ENCODE results near the gene SYNE2.

SYNE2 gene

GRCh38 chr14:63875311-63875710 is 22.5 kb downstream of the SYNE2 start:
- no peak overlapping the region for H3K9ac ChIP-seq (ENCODE audit: low read length)
- H3K27ac ChIP-seq (ENCODE audit: low read length) = no peak overlapping the region
- H3K27me3 ChIP-seq (ENCODE audit: control insufficient read depth, insufficient read depth, low read length) = no peaks in the 10 kb centered on the region
- H3K4me3 ChIP-seq (ENCODE audit: low read length) = no peak overlapping the region
- no peaks in the 10 kb centered on the region for H3K9me3 ChIP-seq (ENCODE audit: control insufficient read depth, low read depth, low read length)
- H3K36me3 ChIP-seq (ENCODE audit: control insufficient read depth, low read depth, low read length) = no peaks in the 10 kb centered on the region
- H3K4me1 ChIP-seq (ENCODE audit: control insufficient read depth, low read depth, low read length) = peaks cover 11% of the 10 kb centered on the region

- no peak overlapping the region for H3K27ac ChIP-seq (ENCODE audit: low read length)
- H3K36me3 ChIP-seq (ENCODE audit: control insufficient read depth, low read depth, low read length) = no peaks in the 10 kb centered on the region
- no peaks in the 10 kb centered on the region for H3K27me3 ChIP-seq (ENCODE audit: control insufficient read depth, insufficient read depth, low read length)
- no peak overlapping the region for H3K4me3 ChIP-seq (ENCODE audit: low read length)
- peaks cover 11% of the 10 kb centered on the region for H3K4me1 ChIP-seq (ENCODE audit: control insufficient read depth, low read depth, low read length)
- no peaks in the 10 kb centered on the region for H3K9me3 ChIP-seq (ENCODE audit: control insufficient read depth, low read depth, low read length)
- no peak overlapping the region for H3K9ac ChIP-seq (ENCODE audit: low read length)
Measured at GRCh38 chr14:63877550-63877939, 24.7 kb downstream of the SYNE2 start.

- Histone ChIP-seq H3K9ac (ENCODE audit: low read length) (no peak overlapping the region), H3K27ac (ENCODE audit: low read length) (no peak overlapping the region), H3K27me3 (ENCODE audit: control insufficient read depth, insufficient read depth, low read length) (no peaks in the 10 kb centered on the region), H3K4me3 (ENCODE audit: low read length) (no peak overlapping the region), H3K36me3 (ENCODE audit: control insufficient read depth, low read depth, low read length) (no peaks in the 10 kb centered on the region), H3K9me3 (ENCODE audit: control insufficient read depth, low read depth, low read length) (no peaks in the 10 kb centered on the region), H3K4me1 (ENCODE audit: control insufficient read depth, low read depth, low read length) (peaks cover 11% of the 10 kb centered on the region)
Measured at GRCh38 chr14:63878052-63878451, 25.2 kb downstream of the SYNE2 start.

GRCh38 chr14:63878792-63879191 is 26.0 kb downstream of the SYNE2 start:
- Histone ChIP-seq H3K9me3 (ENCODE audit: control insufficient read depth, low read depth, low read length) (no peaks in the 10 kb centered on the region), H3K27ac (ENCODE audit: low read length) (no peak overlapping the region), H3K4me1 (ENCODE audit: control insufficient read depth, low read depth, low read length) (peaks cover 7% of the 10 kb centered on the region), H3K27me3 (ENCODE audit: control insufficient read depth, insufficient read depth, low read length) (no peaks in the 10 kb centered on the region), H3K9ac (ENCODE audit: low read length) (no peak overlapping the region), H3K36me3 (ENCODE audit: control insufficient read depth, low read depth, low read length) (no peaks in the 10 kb centered on the region), H3K4me3 (ENCODE audit: low read length) (no peak overlapping the region)

DNA sequence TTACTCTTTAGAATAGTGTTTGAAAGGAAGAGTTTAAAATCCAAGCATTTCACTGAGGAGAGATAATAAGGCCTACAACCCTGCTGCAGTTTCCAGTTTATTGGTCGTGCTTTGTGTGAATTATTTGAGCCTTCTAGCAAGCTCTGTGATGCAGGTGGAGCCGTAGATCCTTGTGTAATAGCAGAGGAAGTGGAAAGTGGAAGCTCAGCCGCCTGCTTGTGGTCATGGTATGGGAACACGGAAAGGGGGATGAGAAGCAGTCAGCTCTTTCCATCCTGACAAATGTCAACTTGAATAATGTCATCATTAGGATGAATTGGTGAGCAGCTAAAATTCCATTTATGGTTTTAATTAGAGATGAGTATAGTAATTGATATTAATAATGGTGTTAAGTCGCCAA is 29.1 kb downstream of the SYNE2 start:
- Histone ChIP-seq H3K27me3 (ENCODE audit: control insufficient read depth, insufficient read depth, low read length) (no peaks in the 10 kb centered on the region), H3K4me1 (ENCODE audit: control insufficient read depth, low read depth, low read length) (no peaks in the 10 kb centered on the region), H3K36me3 (ENCODE audit: control insufficient read depth, low read depth, low read length) (no peaks in the 10 kb centered on the region), H3K9ac (ENCODE audit: low read length) (no peak overlapping the region), H3K4me3 (ENCODE audit: low read length) (no peak overlapping the region), H3K9me3 (ENCODE audit: control insufficient read depth, low read depth, low read length) (no peaks in the 10 kb centered on the region), H3K27ac (ENCODE audit: low read length) (no peak overlapping the region)

- Histone ChIP-seq H3K27me3 (ENCODE audit: control insufficient read depth, insufficient read depth, low read length) (no peaks in the 10 kb centered on the region), H3K27ac (ENCODE audit: low read length) (no peak overlapping the region), H3K36me3 (ENCODE audit: control insufficient read depth, low read depth, low read length) (no peaks in the 10 kb centered on the region), H3K9ac (ENCODE audit: low read length) (no peak overlapping the region), H3K4me1 (ENCODE audit: control insufficient read depth, low read depth, low read length) (peaks cover 21% of the 10 kb centered on the region), H3K4me3 (ENCODE audit: low read length) (no peak overlapping the region), H3K9me3 (ENCODE audit: control insufficient read depth, low read depth, low read length) (no peaks in the 10 kb centered on the region)
Measured at GRCh38 chr14:63887899-63888298, 35.1 kb downstream of the SYNE2 start.

GRCh38 chr14:63890553-63890952 is 37.7 kb downstream of the SYNE2 start:
- Histone ChIP-seq H3K9me3 (ENCODE audit: control insufficient read depth, low read depth, low read length) (no peaks in the 10 kb centered on the region), H3K4me3 (ENCODE audit: low read length) (peak overlapping the region; percentile 57), H3K27ac (ENCODE audit: low read length) (peak overlapping the region; percentile 52), H3K36me3 (ENCODE audit: control insufficient read depth, low read depth, low read length) (no peaks in the 10 kb centered on the region), H3K9ac (ENCODE audit: low read length) (peak overlapping the region; percentile 30), H3K27me3 (ENCODE audit: control insufficient read depth, insufficient read depth, low read length) (no peaks in the 10 kb centered on the region), H3K4me1 (ENCODE audit: control insufficient read depth, low read depth, low read length) (peaks cover 31% of the 10 kb centered on the region)

- Histone ChIP-seq H3K9me3 (ENCODE audit: control insufficient read depth, low read depth, low read length) (no peaks in the 10 kb centered on the region), H3K4me1 (ENCODE audit: control insufficient read depth, low read depth, low read length) (peaks cover 34% of the 10 kb centered on the region), H3K9ac (ENCODE audit: low read length) (peak overlapping the region; percentile 30), H3K4me3 (ENCODE audit: low read length) (peak overlapping the region; percentile 57), H3K27ac (ENCODE audit: low read length) (peak overlapping the region; percentile 52), H3K27me3 (ENCODE audit: control insufficient read depth, insufficient read depth, low read length) (no peaks in the 10 kb centered on the region), H3K36me3 (ENCODE audit: control insufficient read depth, low read depth, low read length) (no peaks in the 10 kb centered on the region)
Measured at GRCh38 chr14:63891148-63891975, 38.6 kb downstream of the SYNE2 start.

GRCh38 chr14:63892265-63892664 is 39.5 kb downstream of the SYNE2 start:
- Histone ChIP-seq H3K9me3 (ENCODE audit: control insufficient read depth, low read depth, low read length) (no peaks in the 10 kb centered on the region), H3K4me1 (ENCODE audit: control insufficient read depth, low read depth, low read length) (peaks cover 34% of the 10 kb centered on the region), H3K4me3 (ENCODE audit: low read length) (peak overlapping the region; percentile 57), H3K27ac (ENCODE audit: low read length) (peak overlapping the region; percentile 52), H3K36me3 (ENCODE audit: control insufficient read depth, low read depth, low read length) (no peaks in the 10 kb centered on the region), H3K27me3 (ENCODE audit: control insufficient read depth, insufficient read depth, low read length) (no peaks in the 10 kb centered on the region), H3K9ac (ENCODE audit: low read length) (peak overlapping the region; percentile 30)

DNA sequence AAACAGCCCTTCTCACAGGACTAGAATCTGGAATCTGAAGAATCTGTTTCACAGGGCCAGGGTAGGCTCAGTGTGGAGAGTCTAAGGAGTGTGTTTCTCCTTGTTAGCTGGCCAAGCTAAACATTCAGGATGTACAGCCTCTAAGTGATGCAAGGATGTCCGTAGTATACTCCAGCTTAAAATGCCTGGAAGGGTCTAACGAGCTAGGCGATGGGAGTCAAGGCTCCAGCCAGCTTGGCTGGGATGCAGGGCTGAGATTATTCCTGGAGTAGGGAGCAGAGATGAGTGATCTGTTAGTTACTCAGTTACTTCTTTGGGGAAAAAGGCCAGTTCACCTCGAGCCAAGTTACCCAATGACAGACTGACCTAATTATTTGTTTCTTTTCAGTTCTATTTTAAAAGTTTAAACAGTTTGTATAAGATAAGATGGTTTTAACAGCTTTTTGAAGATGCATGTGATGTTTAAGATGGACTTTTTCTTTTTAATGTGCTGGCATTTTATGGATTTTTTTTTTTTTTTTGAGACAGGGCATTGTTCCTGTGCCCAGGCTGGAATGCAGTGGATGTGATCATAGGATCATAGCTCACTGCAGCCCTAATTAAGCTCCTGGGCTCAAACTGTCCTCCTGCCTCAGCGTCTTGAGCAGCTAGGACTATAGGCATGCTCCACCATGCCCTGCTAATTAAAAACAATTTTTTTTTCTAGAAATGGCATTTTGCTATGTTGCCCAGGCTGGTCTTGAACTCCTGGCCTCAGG is 41.1 kb downstream of the SYNE2 start:
- H3K4me3 ChIP-seq (ENCODE audit: low read length) = no peak overlapping the region
- H3K36me3 ChIP-seq (ENCODE audit: control insufficient read depth, low read depth, low read length) = no peaks in the 10 kb centered on the region
- peaks cover 34% of the 10 kb centered on the region for H3K4me1 ChIP-seq (ENCODE audit: control insufficient read depth, low read depth, low read length)
- peak overlapping the region; percentile 9 for H3K9ac ChIP-seq (ENCODE audit: low read length)
- no peaks in the 10 kb centered on the region for H3K27me3 ChIP-seq (ENCODE audit: control insufficient read depth, insufficient read depth, low read length)
- no peaks in the 10 kb centered on the region for H3K9me3 ChIP-seq (ENCODE audit: control insufficient read depth, low read depth, low read length)
- H3K27ac ChIP-seq (ENCODE audit: low read length) = no peak overlapping the region

GRCh38 chr14:63895510-63895909 is 42.7 kb downstream of the SYNE2 start:
- H3K9ac ChIP-seq (ENCODE audit: low read length) = no peak overlapping the region
- peaks cover 28% of the 10 kb centered on the region for H3K4me1 ChIP-seq (ENCODE audit: control insufficient read depth, low read depth, low read length)
- H3K36me3 ChIP-seq (ENCODE audit: control insufficient read depth, low read depth, low read length) = no peaks in the 10 kb centered on the region
- no peaks in the 10 kb centered on the region for H3K27me3 ChIP-seq (ENCODE audit: control insufficient read depth, insufficient read depth, low read length)
- H3K27ac ChIP-seq (ENCODE audit: low read length) = no peak overlapping the region
- no peaks in the 10 kb centered on the region for H3K9me3 ChIP-seq (ENCODE audit: control insufficient read depth, low read depth, low read length)
- no peak overlapping the region for H3K4me3 ChIP-seq (ENCODE audit: low read length)
